Measurements from ENCODE around the gene GLP1R.
"Not testable (repeated sequence)": the region's sequence is repeated elsewhere in the genome, so short reads cannot be mapped to it uniquely, and the experiment has no call there.

GLP1R gene

DNA sequence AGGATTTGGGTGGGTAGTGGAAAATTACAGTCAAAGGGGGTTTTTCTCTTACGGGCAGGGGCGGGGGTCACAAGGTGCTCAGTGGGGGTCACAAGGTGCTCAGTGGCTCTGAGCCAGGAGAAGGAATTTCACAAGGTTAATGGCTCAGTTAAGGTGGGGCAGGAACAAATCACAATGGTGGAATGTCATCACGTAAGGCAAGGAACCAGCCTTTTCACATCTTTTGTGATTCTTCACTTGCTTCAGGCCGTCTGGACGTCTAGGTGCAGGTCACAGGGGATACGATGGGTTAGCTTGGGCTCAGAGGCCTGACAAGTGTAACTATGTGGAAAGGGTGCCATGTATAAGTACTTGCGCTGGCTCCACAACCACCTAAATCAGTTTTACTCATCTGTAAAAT lies 87.6 kb downstream of the GLP1R start:
- not testable (repeated sequence) for DNase-seq

DNA sequence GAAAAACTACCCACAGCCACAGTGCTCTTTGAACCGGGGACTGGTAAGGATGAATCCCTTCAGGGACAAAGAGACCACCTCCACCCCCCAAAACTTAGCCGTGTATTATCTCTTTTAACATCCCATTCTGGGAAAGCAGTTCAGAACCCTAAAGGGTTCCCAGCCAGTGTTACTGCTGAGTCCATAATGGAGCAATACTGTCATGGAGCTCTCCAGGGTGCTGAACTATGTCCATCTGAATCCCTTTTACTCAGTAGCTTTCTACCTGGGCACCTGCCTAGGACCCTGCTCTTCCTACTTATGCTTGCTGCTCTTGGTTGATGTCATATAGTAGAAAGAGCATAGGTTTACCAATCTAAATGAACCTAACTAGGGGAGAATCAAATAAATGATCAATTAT lies 88.7 kb downstream of the GLP1R start:
- no peak for DNase-seq

Data from NCI-H187 (cell line).